H4 (cell line): ENCODE data around the gene PUM1. TPM values are rescaled to one million over a fixed set of nuclear protein-coding genes. Genes with fewer than 3 reads are reported as not detected.
"Not testable (repeated sequence)": the region's sequence is repeated elsewhere in the genome, so short reads cannot be mapped to it uniquely, and the experiment has no call there.

Experiments
- DNase-seq: peaks from one replicate; pipeline ENCODE4 v3.0.0-alpha.2; 2015; ENCODE audit warnings: low spot score
- total RNA-seq: library from RNA; depleted of rRNA; stranded (reverse); fragments of >200 nt; shearing (Covaris generic); gene quantifications from 2 replicates; pipeline ENCODE4 v1.2.3, GENCODE V29; 2014

PUM1 gene
- total RNA-seq, 1 experiment from 2014 or later: 31.7 TPM

GRCh38 chr1:31063631-31064030, 1.9 kb downstream of the PUM1 start:
- no peak for DNase-seq

GRCh38 chr1:31062867-31063380, 2.6 kb downstream of the PUM1 start:
- no peak for DNase-seq

- DNase-seq: not testable (repeated sequence)
These were observed 3.2 kb downstream of the PUM1 start for GRCh38 chr1:31062162-31062866.

- DNase-seq: no peak
These were observed 7.5 kb downstream of the PUM1 start for GRCh38 chr1:31058012-31058411.

GRCh38 chr1:31055953-31056352, 9.6 kb downstream of the PUM1 start:
- DNase-seq: no peak

GRCh38 chr1:31055501-31055900, 10.0 kb downstream of the PUM1 start:
- DNase-seq: no peak

GRCh38 chr1:31054958-31055481, 10.5 kb downstream of the PUM1 start:
- DNase-seq: no peak

- no peak for DNase-seq
These were observed 11.2 kb downstream of the PUM1 start for GRCh38 chr1:31054349-31054748.

GRCh38 chr1:31052613-31053012, 12.9 kb downstream of the PUM1 start:
- DNase-seq: not testable (repeated sequence)

GRCh38 chr1:31051611-31052010, 13.9 kb downstream of the PUM1 start:
- DNase-seq: no peak

GRCh38 chr1:31047507-31047906, 18.0 kb downstream of the PUM1 start:
- DNase-seq: not testable (repeated sequence)

- no peak for DNase-seq
These were observed 21.9 kb downstream of the PUM1 start for GRCh38 chr1:31043631-31044030.

- DNase-seq: no peak
These were observed 22.9 kb downstream of the PUM1 start for GRCh38 chr1:31042656-31043055.

GRCh38 chr1:31041529-31041928, 24.0 kb downstream of the PUM1 start:
- no peak for DNase-seq

- no peak for DNase-seq
These were observed 25.5 kb downstream of the PUM1 start for GRCh38 chr1:31040038-31040437.

GRCh38 chr1:31038935-31039334, 26.6 kb downstream of the PUM1 start:
- DNase-seq: not testable (repeated sequence)

- no peak for DNase-seq
These were observed 27.2 kb downstream of the PUM1 start for GRCh38 chr1:31038360-31038759.

- DNase-seq: no peak
These were observed 28.6 kb downstream of the PUM1 start for GRCh38 chr1:31036749-31037500.

GRCh38 chr1:31033598-31033997, 31.9 kb downstream of the PUM1 start:
- DNase-seq: no peak

- no peak for DNase-seq
These were observed 33.3 kb downstream of the PUM1 start for GRCh38 chr1:31032266-31032665.

GRCh38 chr1:31031330-31032143, 34.0 kb downstream of the PUM1 start:
- DNase-seq: no peak

GRCh38 chr1:31029026-31029425, 36.5 kb downstream of the PUM1 start:
- no peak for DNase-seq
